Esophagus squamous epithelium (tissue), 4 donors: Measurements from ENCODE around the gene RNF213.

Source experiments
- POLR2A ChIP-seq, 4 donors: fragments of 450-650 bp; IDR thresholded peaks; one replicate each; pipeline ENCODE4 v1.6.1; 2017; ENCODE audit warnings: antibody characterized with exemption in 4 of 4, mild to moderate bottlenecking in 4 of 4, moderate library complexity in 3 of 4
- TF ChIP-seq, protein P1 (sequence below), 6 experiments: fragments of 450-650 bp in 4 of 6; fragments of 200-600 bp in 2 of 6; sonication (generic) in 2 of 6; IDR thresholded peaks; one replicate each; pipeline ENCODE4 v1.5.1; 2016 to 2019; ENCODE audit warnings: antibody characterized with exemption in 6 of 6, mild to moderate bottlenecking in 4 of 6, moderate library complexity in 4 of 6

DNA sequence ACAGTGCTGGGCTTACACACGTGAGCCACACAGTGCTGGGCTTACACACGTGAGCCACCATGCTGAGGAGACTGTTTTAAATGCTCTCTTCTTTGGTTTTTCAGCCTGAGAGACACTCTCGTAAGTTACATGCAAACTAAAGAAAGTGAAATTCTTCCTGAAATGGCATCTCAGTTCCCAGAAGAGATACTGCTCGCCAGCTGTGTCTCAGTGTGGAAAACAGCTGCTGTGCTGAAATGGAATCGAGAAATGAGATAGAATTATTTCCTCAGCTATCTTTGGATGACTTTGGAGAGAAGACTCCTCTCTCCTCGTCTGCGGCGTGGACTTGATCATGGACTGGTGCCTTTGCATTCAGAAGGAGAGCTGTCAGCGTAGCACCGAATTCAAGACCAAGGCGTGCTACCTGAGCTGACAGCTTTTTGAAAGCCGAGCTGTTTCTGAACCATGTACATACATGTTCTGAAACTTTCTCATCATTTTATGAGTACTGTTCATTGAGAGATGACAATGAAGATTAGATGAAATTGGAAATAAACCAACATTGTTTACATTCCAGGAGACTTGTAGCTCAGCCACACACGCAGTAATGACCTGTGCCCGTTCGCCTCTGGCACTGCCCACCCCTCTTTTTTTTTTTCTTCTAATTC, 132.7 kb downstream of the RNF213 start:
- TF ChIP-seq, protein P1, sequence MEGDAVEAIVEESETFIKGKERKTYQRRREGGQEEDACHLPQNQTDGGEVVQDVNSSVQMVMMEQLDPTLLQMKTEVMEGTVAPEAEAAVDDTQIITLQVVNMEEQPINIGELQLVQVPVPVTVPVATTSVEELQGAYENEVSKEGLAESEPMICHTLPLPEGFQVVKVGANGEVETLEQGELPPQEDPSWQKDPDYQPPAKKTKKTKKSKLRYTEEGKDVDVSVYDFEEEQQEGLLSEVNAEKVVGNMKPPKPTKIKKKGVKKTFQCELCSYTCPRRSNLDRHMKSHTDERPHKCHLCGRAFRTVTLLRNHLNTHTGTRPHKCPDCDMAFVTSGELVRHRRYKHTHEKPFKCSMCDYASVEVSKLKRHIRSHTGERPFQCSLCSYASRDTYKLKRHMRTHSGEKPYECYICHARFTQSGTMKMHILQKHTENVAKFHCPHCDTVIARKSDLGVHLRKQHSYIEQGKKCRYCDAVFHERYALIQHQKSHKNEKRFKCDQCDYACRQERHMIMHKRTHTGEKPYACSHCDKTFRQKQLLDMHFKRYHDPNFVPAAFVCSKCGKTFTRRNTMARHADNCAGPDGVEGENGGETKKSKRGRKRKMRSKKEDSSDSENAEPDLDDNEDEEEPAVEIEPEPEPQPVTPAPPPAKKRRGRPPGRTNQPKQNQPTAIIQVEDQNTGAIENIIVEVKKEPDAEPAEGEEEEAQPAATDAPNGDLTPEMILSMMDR (IDR thresholded peaks at IDR 0.05): no peak
- no peak for TF ChIP-seq POLR2A (IDR thresholded peaks at IDR 0.05)
